HG03457 (cell line): ENCODE measurements around the gene JARID2.
A peak's percentile ranks its signal among the peaks of the same experiment; 100 is the strongest.

ENCODE experiments used
- ATAC-seq: cut with Tn5 transposase; IDR thresholded peaks from one replicate; pipeline ENCODE4 v1.9.1; 2021; ENCODE audit warnings: moderate number of reproducible peaks; ENCODE audit not compliant: unreplicated experiment

JARID2 gene

GRCh38 chr6:15350386-15351083 is 104.7 kb downstream of the JARID2 start:
- no peak for ATAC-seq

- no peak for ATAC-seq
Measured at GRCh38 chr6:15351631-15352030, 105.8 kb downstream of the JARID2 start.

GRCh38 chr6:15352220-15352619 is 106.4 kb downstream of the JARID2 start:
- no peak for ATAC-seq

- ATAC-seq = no peak
Measured at GRCh38 chr6:15352845-15353244, 107.0 kb downstream of the JARID2 start.

GRCh38 chr6:15355683-15356099 is 109.8 kb downstream of the JARID2 start:
- ATAC-seq = no peak

- no peak for ATAC-seq
Measured at GRCh38 chr6:15356179-15356578, 110.3 kb downstream of the JARID2 start.

- no peak for ATAC-seq
Measured at GRCh38 chr6:15356937-15357336, 111.1 kb downstream of the JARID2 start.

- no peak for ATAC-seq
Measured at GRCh38 chr6:15357782-15358181, 111.9 kb downstream of the JARID2 start.

GRCh38 chr6:15358579-15359327 is 112.9 kb downstream of the JARID2 start:
- no peak for ATAC-seq

- ATAC-seq = peak; percentile 45
Measured at GRCh38 chr6:15359335-15359862, 113.5 kb downstream of the JARID2 start.

- no peak for ATAC-seq
Measured at GRCh38 chr6:15360300-15360699, 114.4 kb downstream of the JARID2 start.

- no peak for ATAC-seq
Measured at GRCh38 chr6:15361197-15361596, 115.3 kb downstream of the JARID2 start.

GRCh38 chr6:15362274-15363160 is 116.6 kb downstream of the JARID2 start:
- ATAC-seq = no peak

GRCh38 chr6:15363164-15363522 is 117.3 kb downstream of the JARID2 start:
- ATAC-seq = no peak

GRCh38 chr6:15363523-15364400 is 117.9 kb downstream of the JARID2 start:
- no peak for ATAC-seq

- ATAC-seq = no peak
Measured at GRCh38 chr6:15364401-15365037, 118.7 kb downstream of the JARID2 start.

- no peak for ATAC-seq
Measured at GRCh38 chr6:15365273-15365687, 119.4 kb downstream of the JARID2 start.

- no peak for ATAC-seq
Measured at GRCh38 chr6:15366003-15366535, 120.2 kb downstream of the JARID2 start.

GRCh38 chr6:15366879-15367278 is 121.0 kb downstream of the JARID2 start:
- ATAC-seq = no peak
